ENCODE results near the gene GAS2L1.
"Not testable (repeated sequence)": the region's sequence is repeated elsewhere in the genome, so short reads cannot be mapped to it uniquely, and the experiment has no call there.

The GAS2L1 gene

GRCh38 chr22:29352778-29353177 is 46.3 kb downstream of the GAS2L1 start:
- H3K27me3 ChIP-seq (ENCODE audit: insufficient read depth, poor library complexity, severe bottlenecking), result no peaks in the 10 kb centered on the region
- no peak overlapping the region for H3K4me3 ChIP-seq (replicated peaks; ENCODE audit: insufficient read depth, low read length)
- H3K27ac ChIP-seq (replicated peaks), result no peak overlapping the region
- TF ChIP-seq SPI1 (IDR thresholded peaks at IDR 0.05; ENCODE audit: borderline replicate concordance, low read depth) (no peak), POLR2AphosphoS5 (IDR thresholded peaks at IDR 0.05; ENCODE audit: low read depth) (no peak), GABPA (IDR thresholded peaks at IDR 0.05; ENCODE audit: low read depth) (no peak), REST (IDR thresholded peaks at IDR 0.05; ENCODE audit: insufficient replicate concordance, low read depth) (no peak)
- TF ChIP-seq, protein P1, sequence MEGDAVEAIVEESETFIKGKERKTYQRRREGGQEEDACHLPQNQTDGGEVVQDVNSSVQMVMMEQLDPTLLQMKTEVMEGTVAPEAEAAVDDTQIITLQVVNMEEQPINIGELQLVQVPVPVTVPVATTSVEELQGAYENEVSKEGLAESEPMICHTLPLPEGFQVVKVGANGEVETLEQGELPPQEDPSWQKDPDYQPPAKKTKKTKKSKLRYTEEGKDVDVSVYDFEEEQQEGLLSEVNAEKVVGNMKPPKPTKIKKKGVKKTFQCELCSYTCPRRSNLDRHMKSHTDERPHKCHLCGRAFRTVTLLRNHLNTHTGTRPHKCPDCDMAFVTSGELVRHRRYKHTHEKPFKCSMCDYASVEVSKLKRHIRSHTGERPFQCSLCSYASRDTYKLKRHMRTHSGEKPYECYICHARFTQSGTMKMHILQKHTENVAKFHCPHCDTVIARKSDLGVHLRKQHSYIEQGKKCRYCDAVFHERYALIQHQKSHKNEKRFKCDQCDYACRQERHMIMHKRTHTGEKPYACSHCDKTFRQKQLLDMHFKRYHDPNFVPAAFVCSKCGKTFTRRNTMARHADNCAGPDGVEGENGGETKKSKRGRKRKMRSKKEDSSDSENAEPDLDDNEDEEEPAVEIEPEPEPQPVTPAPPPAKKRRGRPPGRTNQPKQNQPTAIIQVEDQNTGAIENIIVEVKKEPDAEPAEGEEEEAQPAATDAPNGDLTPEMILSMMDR (IDR thresholded peaks at IDR 0.05; ENCODE audit: insufficient read depth, low read length), result no peak
- DNase-seq (ENCODE audit: low read depth in 1 of 2, low spot score in 1 of 2), result no peak

DNA sequence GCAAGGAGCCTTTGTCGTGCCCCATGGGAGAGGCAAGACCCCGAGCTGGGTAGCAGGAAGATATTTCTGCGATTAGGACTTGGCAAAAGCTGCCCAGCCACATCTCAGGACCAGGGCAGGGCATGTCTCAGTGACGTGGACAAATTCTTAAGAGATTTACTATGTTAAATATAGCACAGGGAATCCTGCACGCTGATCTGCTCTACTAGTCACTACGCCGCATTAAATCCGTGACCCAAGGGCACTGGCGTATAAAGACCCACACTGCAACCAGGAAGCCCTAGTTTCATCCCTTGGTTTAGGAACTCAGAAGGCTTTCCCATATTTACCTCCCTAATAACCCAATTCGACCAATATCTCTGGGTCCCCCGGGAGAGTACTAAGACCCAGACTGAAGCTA is 46.8 kb downstream of the GAS2L1 start:
- Histone ChIP-seq H3K4me3 (replicated peaks; ENCODE audit: insufficient read depth, low read length) (no peak overlapping the region), H3K27ac (replicated peaks) (no peak overlapping the region), H3K27me3 (ENCODE audit: insufficient read depth, poor library complexity, severe bottlenecking) (no peaks in the 10 kb centered on the region)
- no peak for DNase-seq (ENCODE audit: low read depth in 1 of 2, low spot score in 1 of 2)
- TF ChIP-seq POLR2AphosphoS5 (IDR thresholded peaks at IDR 0.05; ENCODE audit: low read depth) (no peak), SPI1 (IDR thresholded peaks at IDR 0.05; ENCODE audit: borderline replicate concordance, low read depth) (no peak), GABPA (IDR thresholded peaks at IDR 0.05; ENCODE audit: low read depth) (no peak), REST (IDR thresholded peaks at IDR 0.05; ENCODE audit: insufficient replicate concordance, low read depth) (no peak)
- TF ChIP-seq, protein P1 (IDR thresholded peaks at IDR 0.05; ENCODE audit: insufficient read depth, low read length), result no peak

DNA sequence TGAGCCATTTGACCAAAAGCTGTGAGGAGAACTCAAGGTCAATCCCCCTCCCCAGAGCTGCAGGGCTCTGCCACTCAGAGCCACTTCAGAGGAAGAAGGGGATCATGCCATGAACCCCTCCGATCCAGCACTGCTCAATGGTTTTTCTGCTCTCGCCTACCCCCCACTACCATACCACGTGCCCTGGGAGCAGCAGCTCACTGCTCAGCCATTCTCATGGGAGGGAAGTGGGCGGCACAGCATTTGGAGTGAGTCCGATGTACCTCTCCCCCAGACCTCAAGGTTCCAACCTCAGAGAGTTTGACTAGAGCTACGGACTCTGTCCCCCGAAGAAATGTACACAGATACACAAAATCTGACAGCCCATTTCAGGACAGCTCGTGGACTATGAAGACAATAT is 47.4 kb downstream of the GAS2L1 start:
- H3K27ac ChIP-seq (replicated peaks), result no peak overlapping the region
- TF ChIP-seq, protein P1 (IDR thresholded peaks at IDR 0.05; ENCODE audit: insufficient read depth, low read length), result no peak
- TF ChIP-seq GABPA (IDR thresholded peaks at IDR 0.05; ENCODE audit: low read depth), result no peak
- TF ChIP-seq REST (IDR thresholded peaks at IDR 0.05; ENCODE audit: insufficient replicate concordance, low read depth), result no peak
- TF ChIP-seq POLR2AphosphoS5 (IDR thresholded peaks at IDR 0.05; ENCODE audit: low read depth), result no peak
- no peak for TF ChIP-seq SPI1 (IDR thresholded peaks at IDR 0.05; ENCODE audit: borderline replicate concordance, low read depth)
- no peaks in the 10 kb centered on the region for H3K27me3 ChIP-seq (ENCODE audit: insufficient read depth, poor library complexity, severe bottlenecking)
- H3K4me3 ChIP-seq (replicated peaks; ENCODE audit: insufficient read depth, low read length), result no peak overlapping the region
- no peak for DNase-seq (ENCODE audit: low read depth in 1 of 2, low spot score in 1 of 2)

- not testable (repeated sequence) for H3K27me3 ChIP-seq (ENCODE audit: insufficient read depth, poor library complexity, severe bottlenecking); DNase-seq (ENCODE audit: low read depth in 1 of 2, low spot score in 1 of 2); H3K27ac ChIP-seq (replicated peaks); H3K4me3 ChIP-seq (replicated peaks; ENCODE audit: insufficient read depth, low read length)
These were observed 50.9 kb downstream of the GAS2L1 start for GRCh38 chr22:29357193-29357890.

Data from HL-60 (cell line).